Body of pancreas (tissue), 4 donors: ENCODE results near the gene ATP11A. TPM values are rescaled to one million over a fixed set of nuclear protein-coding genes. Genes with fewer than 3 reads are reported as not detected.
"Not testable (repeated sequence)": the region's sequence is repeated elsewhere in the genome, so short reads cannot be mapped to it uniquely, and the experiment has no call there.

ENCODE experiments used
- ATAC-seq: fragments of 150-250 bp; one replicate; pipeline ENCODE4 v1.9.1; 2016
- DNase-seq, 4 donors: peaks; one replicate each; pipeline ENCODE4 v3.0.0-alpha.2; 2019
- H3K27ac ChIP-seq, 4 donors: fragments of 200-600 bp; sonication (generic); 1 replicate in 3 of 4; 2 replicates in 1 of 4; pipeline versions ENCODE4 v1.5.1 to v1.6.1; 2016 to 2019; ENCODE audit warnings: mild to moderate bottlenecking in 1 of 4, mixed read lengths in 1 of 4, moderate library complexity in 1 of 4
- H3K27me3 ChIP-seq, 2 donors: fragments of 200-600 bp; sonication (generic); one replicate each; pipeline ENCODE4 v1.6.0; 2016; ENCODE audit warnings: mild to moderate bottlenecking in 1 of 2
- H3K36me3 ChIP-seq, 2 donors: fragments of 200-600 bp; sonication (generic); replicated peaks in 1 of 2; 2 replicates each; pipeline ENCODE4 v1.5.1; 2016; ENCODE audit warnings: low read depth in 2 of 2; ENCODE audit not compliant: insufficient read depth in 1 of 2
- H3K4me1 ChIP-seq: fragments of 200-600 bp; sonication (generic); one replicate; pipeline ENCODE4 v1.6.0; 2016
- H3K4me3 ChIP-seq, 2 donors: fragments of 200-600 bp; sonication (generic); 1 replicate in 1 of 2; 2 replicates in 1 of 2; pipeline ENCODE4 v1.5.1; 2016 to 2019
- H3K9me3 ChIP-seq, 3 donors: fragments of 200-600 bp; sonication (generic); 1 replicate in 2 of 3; 2 replicates in 1 of 3; pipeline ENCODE4 v1.5.1; 2016
- POLR2A ChIP-seq, 3 donors: fragments of 450-650 bp; IDR thresholded peaks; one replicate each; pipeline ENCODE4 v1.6.1; 2016; ENCODE audit warnings: antibody characterized with exemption in 3 of 3, mild to moderate bottlenecking in 2 of 3
- WGBS, 2 donors: methylation state at CpG; one replicate each; pipeline ENCODE4 v1.1.5; 2017; 5-methylcytosine and 5-hydroxymethylcytosine counted together
- intact Hi-C: fragments of 100-400 bp; cut with DNase I; formaldehyde crosslinking; loops from one replicate; pipeline ENCODE4 v1.15.1; 2023
- total RNA-seq, 2 donors: library from RNA; depleted of rRNA; stranded (reverse); fragments of >200 nt; gene quantifications; one replicate each; pipeline ENCODE4 v1.1.0, GENCODE V29; 2016
- TF ChIP-seq, protein P1 (sequence below), 7 experiments: fragments of 450-650 bp in 4 of 7; fragments of 200-600 bp in 3 of 7; sonication (generic) in 3 of 7; IDR thresholded peaks; one replicate each; pipeline ENCODE4 v1.5.1; 2016 to 2019; ENCODE audit warnings: antibody characterized with exemption in 7 of 7

ATP11A gene
- total RNA-seq, 2 donors from 2014 or later, result 24.1 to 33.9 TPM

DNA sequence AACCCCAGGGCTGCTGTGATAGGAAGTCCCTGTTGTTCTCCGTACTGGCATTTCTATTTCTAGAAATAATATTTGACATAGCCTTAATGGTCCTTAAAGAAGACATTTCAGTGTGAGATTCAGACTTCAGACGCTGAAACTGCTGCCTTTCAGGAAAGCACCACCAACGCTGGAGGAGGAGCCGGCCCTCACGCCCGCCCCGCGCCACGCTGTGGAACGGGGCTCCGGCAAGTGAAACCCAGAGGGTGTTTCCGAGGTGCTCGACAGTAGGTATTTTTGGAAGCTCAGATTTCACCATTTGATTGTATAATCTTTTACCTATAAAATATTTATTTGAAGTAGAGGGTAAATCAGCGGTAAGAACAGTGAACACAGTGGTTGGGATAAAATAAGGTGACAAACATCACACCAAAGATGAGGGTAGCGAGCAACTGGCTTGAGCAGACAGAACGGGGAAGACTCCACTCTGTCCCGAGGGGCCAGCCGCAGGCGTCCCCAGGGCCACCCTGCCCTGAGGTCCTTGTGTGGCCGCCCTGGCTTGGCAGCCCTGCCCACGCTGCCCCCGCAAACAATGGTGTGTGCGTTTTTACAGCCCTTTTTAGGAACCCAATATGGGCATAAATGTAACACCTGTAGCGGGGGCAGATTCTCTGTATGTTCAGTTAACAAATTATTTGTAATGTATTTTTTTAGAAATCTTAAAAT lies 193.6 kb downstream of the ATP11A start:
- WGBS, 2 donors, result 90% methylated on average over 24 of the region's 24 CpGs
- no peak for DNase-seq
- H3K27me3 ChIP-seq, result no peaks in the 10 kb centered on the region
- TF ChIP-seq, protein P1, sequence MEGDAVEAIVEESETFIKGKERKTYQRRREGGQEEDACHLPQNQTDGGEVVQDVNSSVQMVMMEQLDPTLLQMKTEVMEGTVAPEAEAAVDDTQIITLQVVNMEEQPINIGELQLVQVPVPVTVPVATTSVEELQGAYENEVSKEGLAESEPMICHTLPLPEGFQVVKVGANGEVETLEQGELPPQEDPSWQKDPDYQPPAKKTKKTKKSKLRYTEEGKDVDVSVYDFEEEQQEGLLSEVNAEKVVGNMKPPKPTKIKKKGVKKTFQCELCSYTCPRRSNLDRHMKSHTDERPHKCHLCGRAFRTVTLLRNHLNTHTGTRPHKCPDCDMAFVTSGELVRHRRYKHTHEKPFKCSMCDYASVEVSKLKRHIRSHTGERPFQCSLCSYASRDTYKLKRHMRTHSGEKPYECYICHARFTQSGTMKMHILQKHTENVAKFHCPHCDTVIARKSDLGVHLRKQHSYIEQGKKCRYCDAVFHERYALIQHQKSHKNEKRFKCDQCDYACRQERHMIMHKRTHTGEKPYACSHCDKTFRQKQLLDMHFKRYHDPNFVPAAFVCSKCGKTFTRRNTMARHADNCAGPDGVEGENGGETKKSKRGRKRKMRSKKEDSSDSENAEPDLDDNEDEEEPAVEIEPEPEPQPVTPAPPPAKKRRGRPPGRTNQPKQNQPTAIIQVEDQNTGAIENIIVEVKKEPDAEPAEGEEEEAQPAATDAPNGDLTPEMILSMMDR (IDR thresholded peaks at IDR 0.05), result no peak
- no peak for TF ChIP-seq POLR2A (IDR thresholded peaks at IDR 0.05)
- no peak overlapping the region for H3K4me3 ChIP-seq
- intact Hi-C loops, result no loop called here
- H3K36me3 ChIP-seq, result peaks cover 0 to 16% of the 10 kb centered on the region in 2 donors
- peaks cover 10% of the 10 kb centered on the region for H3K4me1 ChIP-seq
- no peak overlapping the region for H3K27ac ChIP-seq
- no peak for ATAC-seq
- no peaks in the 10 kb centered on the region for H3K9me3 ChIP-seq

DNA sequence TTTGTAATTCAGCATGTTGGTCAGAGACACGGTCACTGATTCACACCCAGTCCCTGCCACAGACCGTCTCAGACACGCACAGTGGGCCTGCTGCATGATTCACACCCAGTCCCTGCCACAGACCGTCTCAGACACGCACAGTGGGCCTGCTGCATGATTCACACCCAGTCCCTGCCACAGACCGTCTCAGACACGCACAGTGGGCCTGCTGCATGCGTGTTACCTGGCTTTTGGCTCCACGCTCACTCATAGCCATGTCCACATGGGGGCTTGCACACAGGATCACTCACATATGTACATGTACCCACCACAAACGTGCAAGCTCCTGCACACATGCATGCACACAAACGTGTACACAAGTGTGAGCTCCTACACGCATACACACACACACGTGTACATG lies 194.9 kb downstream of the ATP11A start:
- intact Hi-C loops, ATAC-seq, DNase-seq, H3K36me3 ChIP-seq, H3K4me3 ChIP-seq, H3K27ac ChIP-seq, H3K9me3 ChIP-seq, H3K27me3 ChIP-seq: not testable (repeated sequence)
- WGBS, 2 donors, result 93 to 94% methylated on average over 13 of the region's 13 CpGs
- H3K4me1 ChIP-seq, result peaks cover 10% of the 10 kb centered on the region

DNA sequence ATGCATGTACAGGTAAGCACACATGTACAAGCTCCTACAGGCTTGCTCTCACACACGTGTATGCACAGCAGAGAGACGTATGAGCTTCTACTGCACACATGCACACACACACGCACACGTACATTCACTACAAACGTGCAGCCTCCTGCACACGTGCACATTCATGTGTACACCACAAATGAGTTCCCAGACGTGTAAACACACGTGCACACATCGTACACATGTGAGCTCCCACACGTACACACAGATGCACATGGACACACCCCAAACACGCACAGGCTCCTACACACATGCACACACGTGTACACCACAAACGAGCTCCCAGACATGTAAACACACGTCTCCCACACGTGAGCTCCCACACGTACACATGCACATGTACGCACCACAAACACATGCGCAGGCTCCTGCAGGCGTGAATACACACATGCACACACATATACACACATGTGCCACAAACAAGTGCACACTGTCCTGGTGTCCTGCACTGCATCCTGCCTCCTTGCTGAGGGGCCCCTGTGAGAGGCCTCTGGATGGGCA lies 195.5 kb downstream of the ATP11A start:
- TF ChIP-seq, protein P1 (IDR thresholded peaks at IDR 0.05), result no peak
- TF ChIP-seq POLR2A (IDR thresholded peaks at IDR 0.05), result no peak
- DNase-seq, result no peak
- Histone ChIP-seq H3K36me3 (peaks cover 0 to 7% of the 10 kb centered on the region in 2 donors), H3K27me3 (no peaks in the 10 kb centered on the region), H3K4me3 (no peak overlapping the region), H3K9me3 (no peaks in the 10 kb centered on the region), H3K27ac (peak overlapping the region in 2 of 4 donors; percentile 72 to 81), H3K4me1 (peaks cover 10% of the 10 kb centered on the region)
- intact Hi-C loops, result no loop called here
- WGBS, 2 donors, result 67 to 74% methylated on average over 19 of the region's 19 CpGs
- ATAC-seq, result peak; percentile 9

DNA sequence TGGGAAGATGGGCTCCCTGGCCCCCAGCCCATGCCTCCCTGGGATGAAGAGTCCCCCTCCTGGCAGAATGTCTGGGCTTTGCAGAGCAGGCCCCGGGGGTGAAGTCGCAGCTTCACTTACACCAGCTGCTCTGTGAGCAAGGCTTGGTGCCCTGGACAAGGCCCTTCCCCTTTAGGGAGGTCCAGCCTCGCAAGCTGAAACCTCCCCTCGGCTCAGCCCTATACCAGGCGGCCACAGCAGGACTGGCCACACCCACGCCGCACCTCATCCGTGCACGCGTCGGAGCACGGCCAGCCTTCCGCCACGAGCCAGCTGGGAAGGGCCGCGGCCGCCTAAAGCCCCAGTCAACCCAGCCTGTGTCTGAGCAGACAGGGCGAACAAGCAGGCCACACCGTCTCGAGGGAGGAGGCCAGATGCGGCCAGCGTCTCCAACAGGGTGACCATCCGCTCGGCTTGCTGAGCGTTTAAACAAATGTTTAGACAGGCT lies 196.0 kb downstream of the ATP11A start:
- Histone ChIP-seq H3K27me3 (no peaks in the 10 kb centered on the region), H3K9me3 (no peaks in the 10 kb centered on the region), H3K4me1 (peaks cover 10% of the 10 kb centered on the region), H3K27ac (peak overlapping the region in 3 of 4 donors; percentile 72 to 81 (median 79)), H3K4me3 (no peak overlapping the region), H3K36me3 (peaks cover 0 to 3% of the 10 kb centered on the region in 2 donors)
- intact Hi-C loops, result no loop called here
- WGBS, 2 donors, result 1% methylated on average over 20 to 25 of the region's 25 CpGs
- DNase-seq, result peak; percentile 92 to 96 (median 96)
- TF ChIP-seq, protein P1 (IDR thresholded peaks at IDR 0.05), result no peak
- TF ChIP-seq POLR2A (IDR thresholded peaks at IDR 0.05), result peak; percentile 48 to 83 (median 80)
- ATAC-seq, result peak; percentile 99

DNA sequence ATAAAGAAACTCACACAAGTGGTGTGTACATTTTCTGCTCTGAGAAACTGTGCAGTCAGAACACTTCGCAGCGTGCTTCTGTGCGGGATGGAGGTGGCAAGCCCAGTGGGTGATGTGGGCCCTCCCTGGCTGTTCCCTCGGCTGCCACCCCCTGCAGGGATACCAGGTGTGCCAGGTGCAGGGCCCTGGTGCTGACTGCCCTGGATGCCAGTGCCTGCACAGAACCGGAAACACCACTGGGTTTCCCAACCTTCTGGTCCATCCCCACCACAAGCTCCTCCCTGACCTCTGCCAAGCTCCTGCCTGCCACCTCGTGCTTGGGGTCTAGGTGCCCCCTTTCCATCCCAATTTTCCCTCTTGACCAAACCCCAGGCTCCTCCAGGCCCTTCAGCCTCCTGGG lies 197.3 kb downstream of the ATP11A start:
- TF ChIP-seq, protein P1 (IDR thresholded peaks at IDR 0.05), result no peak
- TF ChIP-seq POLR2A (IDR thresholded peaks at IDR 0.05), result no peak
- no peak for ATAC-seq
- Histone ChIP-seq H3K27me3 (no peaks in the 10 kb centered on the region), H3K4me1 (peaks cover 12% of the 10 kb centered on the region), H3K4me3 (no peak overlapping the region), H3K36me3 (peaks cover 0 to 3% of the 10 kb centered on the region in 2 donors), H3K27ac (no peak overlapping the region), H3K9me3 (no peaks in the 10 kb centered on the region)
- no peak for DNase-seq
- 77 to 88% methylated on average over 6 of the region's 6 CpGs for WGBS, 2 donors
- intact Hi-C loops, result no loop called here
